Activated naive CD4-positive, alpha-beta T cell treated with anti-CD3 and anti-CD28 coated beads, Interleukin-2, amount 10 ng/mL, durations not matched to agents 5 hours and 36 hours (primary cell): ENCODE results near the gene TM4SF4. TPM values are rescaled to one million over a fixed set of nuclear protein-coding genes. Genes with fewer than 3 reads are reported as not detected.

ENCODE experiments used
- total RNA-seq, 2 experiments: library from RNA; stranded (reverse); gene quantifications; one replicate each; pipeline ENCODE4 v1.2.3, GENCODE V29; 2021

Gene TM4SF4
- total RNA-seq, result not detected

GRCh38 chr3:149474250-149474817, at the start of gene TM4SF4:
TSS of gene TM4SF4 (plus strand) at chr3:149474697. CDS start at chr3:149474878, 181 bp downstream.

Other genes with a start within 250 kb of the TM4SF4 start
- not detected for gene TM4SF18, start 141.1 kb upstream of the TM4SF4 start, total RNA-seq
- not detected for gene TM4SF1, start 97.0 kb upstream of the TM4SF4 start, total RNA-seq
- gene WWTR1, start 183.3 kb downstream of the TM4SF4 start, total RNA-seq, result under 1 TPM; 0.10 to 0.29 TPM